Heart right ventricle (tissue), 16 donors: ENCODE results near the gene AACS. TPM values are rescaled to one million over a fixed set of nuclear protein-coding genes. Genes with fewer than 3 reads are reported as not detected.

Experiments used
- ATAC-seq, 8 donors: fragments of 200-7000 bp; cut with Tn5 transposase; one replicate each; pipeline ENCODE4 v1.9.1; 2020; ENCODE audit warnings: mild to moderate bottlenecking in 8 of 8, moderate library complexity in 8 of 8, moderate number of reproducible peaks in 1 of 8
- DNase-seq, 2 donors: peaks; one replicate each; pipeline ENCODE4 v3.0.0-alpha.2; 2020
- H3K27ac ChIP-seq, 10 donors: fragments of 200-600 bp; sonication (generic) in 2 of 10; one replicate each; pipeline versions ENCODE4 v1.5.0 to v1.8.0; 2020 to 2022; ENCODE audit warnings: mild to moderate bottlenecking in 3 of 10
- H3K27me3 ChIP-seq, 7 donors: fragments of 200-600 bp; one replicate each; pipeline ENCODE4 v1.8.0; 2021 to 2022; ENCODE audit warnings: mild to moderate bottlenecking in 2 of 7
- H3K36me3 ChIP-seq, 9 donors: fragments of 200-600 bp; sonication (generic) in 1 of 9; one replicate each; pipeline versions ENCODE4 v1.5.0 to v1.8.0; 2020 to 2022; ENCODE audit warnings: mild to moderate bottlenecking in 2 of 9
- H3K4me1 ChIP-seq, 9 donors: fragments of 200-600 bp; sonication (generic) in 1 of 9; one replicate each; pipeline versions ENCODE4 v1.5.0 to v1.8.0; 2020 to 2022; ENCODE audit warnings: mild to moderate bottlenecking in 4 of 9
- H3K4me3 ChIP-seq, 10 donors: fragments of 200-600 bp; sonication (generic) in 2 of 10; one replicate each; pipeline versions ENCODE4 v1.5.0 to v1.8.0; 2020 to 2022; ENCODE audit warnings: mild to moderate bottlenecking in 7 of 10, moderate library complexity in 2 of 10
- H3K9me3 ChIP-seq, 11 donors: fragments of 200-600 bp in 10 of 11; sonication (generic) in 2 of 11; one replicate each; pipeline versions ENCODE4 v1.5.0 to v1.8.0; 2013 to 2022; ENCODE audit warnings: mild to moderate bottlenecking in 2 of 11, control low read depth in 1 of 11, moderate library complexity in 1 of 11
- WGBS, 2 donors: extraction: QIAGEN DNeasy Blood & Tissue Kit; methylation state at CpG; one replicate each; pipeline ENCODE4 v1.1.7; 2013; ENCODE audit warnings: inconsistent platforms in 1 of 2; 5-methylcytosine and 5-hydroxymethylcytosine counted together
- intact Hi-C, 10 donors: fragments of 100-400 bp; cut with DNase I; formaldehyde crosslinking; loops; one replicate each; pipeline versions ENCODE4 v1.11.1 to v1.14.2; 2022
- polyA plus RNA-seq, 2 donors: library from polyadenylated mRNA; stranded (reverse); fragments of 200-250 nt; gene quantifications; one replicate each; pipeline ENCODE4 v1.2.3, GENCODE V29; 2013
- total RNA-seq, 10 donors: library from RNA; stranded (reverse); fragmentation: NEBNext Ultra II Directional in 3 of 10; extraction: Animal tissue kit (Norgen Biotek cat#: 25700) in 3 of 10; gene quantifications; one replicate each; pipeline versions ENCODE4 v1.2.1 to v1.2.4, GENCODE V29; 2021 to 2023
- TF ChIP-seq, protein P1 (sequence below), 9 donors: fragments of 200-600 bp; sonication (generic) in 2 of 9; IDR thresholded peaks; one replicate each; pipeline versions ENCODE4 v1.5.0 to v1.8.0; 2021 to 2022; ENCODE audit warnings: antibody characterized with exemption in 9 of 9, mild to moderate bottlenecking in 5 of 9, moderate library complexity in 1 of 9
- donor health status: Arrhythmogenic right ventricular cardiomyopathy.
- donor health status: ischemic (EF 13 %, LVEDD 7.1; RV severe dilation, severe dysfunction).
- donor health status: healthy with polysubstance abuse.
- donor health status: DM: no; HTN: yes; CAD: no.
- donor health status: DM: no; HTN: no; CAD: no.
- donor health status: ischemic (EF 25% LVEDD 6.9; RV normal size, moderate dysfunction).
- donor health status: ischemic (EF 25% LVEDD 5.7; RV mildly dilated, moderate dysfunction).
- donor health status: healthy.
- donor health status: DM: yes; HTN: yes; CAD: no.
- donor health status: Ischemic cardiomyopathy.
- donor health status: ischemic (EF 35%, LVEDD 5.7; RV mildly dilated, moderate dysfunction).
- donor health status: nonischemic (EF 11% LVEDD 7.7; RV severe dilation, severe dysfunction).
- donor health status: DM: yes; HTN: yes; CAD: no.
- donor health status: PGD.
- donor health status: ischemic (EF 29% LVEDD 5.4; RV normal size, mild dysfunction).
- donor health status: nonischemic (EF 23%, LVEDD 6.1; RV moderate dilation, normal function).

AACS gene
- total and polyA plus RNA-seq, 12 donors, result 8.5 to 19.4 (median 12.1) TPM

- Histone ChIP-seq H3K9me3 (no peaks in the 10 kb centered on the region), H3K27ac (no peak overlapping the region), H3K4me1 (peaks cover 0 to 22% (median 4%) of the 10 kb centered on the region in 9 donors), H3K4me3 (no peak overlapping the region), H3K27me3 (no peaks in the 10 kb centered on the region), H3K36me3 (peaks cover 0 to 35% (median 13%) of the 10 kb centered on the region in 9 donors)
- no peak for ATAC-seq
- intact Hi-C loops, result no loop called here
- 86 to 91% methylated on average over 9 of the region's 9 CpGs for WGBS, 2 donors
- DNase-seq, result no peak
- TF ChIP-seq, protein P1, sequence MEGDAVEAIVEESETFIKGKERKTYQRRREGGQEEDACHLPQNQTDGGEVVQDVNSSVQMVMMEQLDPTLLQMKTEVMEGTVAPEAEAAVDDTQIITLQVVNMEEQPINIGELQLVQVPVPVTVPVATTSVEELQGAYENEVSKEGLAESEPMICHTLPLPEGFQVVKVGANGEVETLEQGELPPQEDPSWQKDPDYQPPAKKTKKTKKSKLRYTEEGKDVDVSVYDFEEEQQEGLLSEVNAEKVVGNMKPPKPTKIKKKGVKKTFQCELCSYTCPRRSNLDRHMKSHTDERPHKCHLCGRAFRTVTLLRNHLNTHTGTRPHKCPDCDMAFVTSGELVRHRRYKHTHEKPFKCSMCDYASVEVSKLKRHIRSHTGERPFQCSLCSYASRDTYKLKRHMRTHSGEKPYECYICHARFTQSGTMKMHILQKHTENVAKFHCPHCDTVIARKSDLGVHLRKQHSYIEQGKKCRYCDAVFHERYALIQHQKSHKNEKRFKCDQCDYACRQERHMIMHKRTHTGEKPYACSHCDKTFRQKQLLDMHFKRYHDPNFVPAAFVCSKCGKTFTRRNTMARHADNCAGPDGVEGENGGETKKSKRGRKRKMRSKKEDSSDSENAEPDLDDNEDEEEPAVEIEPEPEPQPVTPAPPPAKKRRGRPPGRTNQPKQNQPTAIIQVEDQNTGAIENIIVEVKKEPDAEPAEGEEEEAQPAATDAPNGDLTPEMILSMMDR (IDR thresholded peaks at IDR 0.05), result no peak
Observed at GRCh38 chr12:125100551-125101434, 35.6 kb downstream of the AACS start.

DNA sequence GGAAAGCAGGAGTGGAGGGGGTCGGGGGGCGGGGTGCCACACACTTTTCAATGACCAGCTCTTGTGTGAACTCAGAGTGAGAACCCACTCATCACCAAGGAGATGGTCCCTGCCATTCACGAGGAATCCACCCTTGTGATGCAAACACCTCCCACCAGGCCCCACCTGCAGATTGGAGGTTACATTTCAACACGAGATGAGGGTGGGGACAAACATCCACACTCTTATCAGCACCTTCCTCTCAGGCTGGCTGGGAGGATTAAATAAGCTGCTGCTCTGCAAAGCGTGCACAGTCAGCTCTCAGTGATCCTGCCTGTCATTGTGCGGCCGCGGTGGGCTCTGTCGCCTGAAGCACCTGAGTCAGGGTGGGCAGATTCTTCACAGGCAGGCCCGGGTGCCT, 39.7 kb downstream of the AACS start:
- H3K4me1 ChIP-seq, result no peaks in the 10 kb centered on the region
- peaks cover 0 to 76% (median 29%) of the 10 kb centered on the region in 9 donors for H3K36me3 ChIP-seq
- TF ChIP-seq, protein P1 (IDR thresholded peaks at IDR 0.05), result no peak
- 68 to 80% methylated on average over 10 of the region's 10 CpGs for WGBS, 2 donors
- H3K4me3 ChIP-seq, result no peak overlapping the region
- no peaks in the 10 kb centered on the region for H3K27me3 ChIP-seq
- intact Hi-C loops, result no loop called here
- ATAC-seq, result peak in 1 of 8 donors; percentile 8
- no peak for DNase-seq
- H3K27ac ChIP-seq, result no peak overlapping the region
- no peaks in the 10 kb centered on the region for H3K9me3 ChIP-seq

GRCh38 chr12:125105600-125105999, 40.4 kb downstream of the AACS start:
- Histone ChIP-seq H3K27ac (no peak overlapping the region), H3K9me3 (no peaks in the 10 kb centered on the region), H3K4me3 (no peak overlapping the region), H3K4me1 (no peaks in the 10 kb centered on the region), H3K27me3 (no peaks in the 10 kb centered on the region), H3K36me3 (peaks cover 0 to 76% (median 29%) of the 10 kb centered on the region in 9 donors)
- ATAC-seq, result no peak
- WGBS, 2 donors, result 88 to 91% methylated on average over 6 of the region's 6 CpGs
- TF ChIP-seq, protein P1 (IDR thresholded peaks at IDR 0.05), result no peak
- intact Hi-C loops, result no loop called here
- DNase-seq, result no peak

DNA sequence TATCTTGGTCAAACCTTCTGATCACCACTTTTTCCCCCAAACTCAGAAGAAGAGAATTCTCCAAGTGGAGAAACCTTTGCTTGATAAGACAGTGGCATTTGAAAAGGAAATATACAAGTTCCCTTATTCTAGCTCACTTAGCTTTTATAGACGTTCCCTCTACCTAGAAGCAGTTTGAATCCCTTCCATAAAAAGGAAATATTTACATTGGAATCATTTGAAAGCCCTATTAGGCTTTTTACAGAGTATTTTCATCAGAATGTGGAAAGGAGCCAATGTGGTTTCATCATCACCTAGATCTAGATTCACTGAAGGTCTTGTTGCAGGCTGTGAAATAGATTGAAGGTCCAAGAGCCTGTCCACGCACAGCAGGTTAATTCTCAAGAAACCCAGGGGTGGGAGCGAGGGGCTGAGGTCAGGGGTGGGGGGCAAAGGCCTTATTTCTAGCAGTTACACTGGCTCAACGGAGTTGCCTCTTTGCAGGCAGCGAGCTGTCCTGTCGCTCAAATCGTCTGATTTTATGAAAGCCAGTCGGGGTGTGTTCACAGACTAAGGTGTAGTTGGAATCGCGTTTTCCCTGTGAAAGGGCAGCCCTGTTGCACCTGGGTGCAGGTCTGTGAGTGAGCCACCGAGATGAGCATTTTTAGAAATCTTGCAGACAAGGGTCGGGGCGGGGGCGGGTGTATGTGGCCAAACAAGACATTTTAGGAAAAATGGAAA, 45.6 kb downstream of the AACS start:
- H3K9me3 ChIP-seq, result no peaks in the 10 kb centered on the region
- 94% methylated on average over 14 of the region's 14 CpGs for WGBS, 2 donors
- no peak overlapping the region for H3K27ac ChIP-seq
- DNase-seq (no peak), ATAC-seq (no peak)
- no peak overlapping the region for H3K4me3 ChIP-seq
- TF ChIP-seq, protein P1 (IDR thresholded peaks at IDR 0.05), result no peak
- H3K36me3 ChIP-seq, result peaks cover 0 to 80% (median 16%) of the 10 kb centered on the region in 9 donors
- no peaks in the 10 kb centered on the region for H3K4me1 ChIP-seq
- no peaks in the 10 kb centered on the region for H3K27me3 ChIP-seq
- intact Hi-C loops, result no loop called here
